ENCODE results near the gene MBD6. TPM values are rescaled to one million over a fixed set of nuclear protein-coding genes. Genes with fewer than 3 reads are reported as not detected.

MBD6 gene
- total and polyA plus RNA-seq, 2 of the 13 experiments (the other 11 are each of a cell fraction or from before 2014, with no cell fraction given): 4.1 to 5.9 TPM

DNA sequence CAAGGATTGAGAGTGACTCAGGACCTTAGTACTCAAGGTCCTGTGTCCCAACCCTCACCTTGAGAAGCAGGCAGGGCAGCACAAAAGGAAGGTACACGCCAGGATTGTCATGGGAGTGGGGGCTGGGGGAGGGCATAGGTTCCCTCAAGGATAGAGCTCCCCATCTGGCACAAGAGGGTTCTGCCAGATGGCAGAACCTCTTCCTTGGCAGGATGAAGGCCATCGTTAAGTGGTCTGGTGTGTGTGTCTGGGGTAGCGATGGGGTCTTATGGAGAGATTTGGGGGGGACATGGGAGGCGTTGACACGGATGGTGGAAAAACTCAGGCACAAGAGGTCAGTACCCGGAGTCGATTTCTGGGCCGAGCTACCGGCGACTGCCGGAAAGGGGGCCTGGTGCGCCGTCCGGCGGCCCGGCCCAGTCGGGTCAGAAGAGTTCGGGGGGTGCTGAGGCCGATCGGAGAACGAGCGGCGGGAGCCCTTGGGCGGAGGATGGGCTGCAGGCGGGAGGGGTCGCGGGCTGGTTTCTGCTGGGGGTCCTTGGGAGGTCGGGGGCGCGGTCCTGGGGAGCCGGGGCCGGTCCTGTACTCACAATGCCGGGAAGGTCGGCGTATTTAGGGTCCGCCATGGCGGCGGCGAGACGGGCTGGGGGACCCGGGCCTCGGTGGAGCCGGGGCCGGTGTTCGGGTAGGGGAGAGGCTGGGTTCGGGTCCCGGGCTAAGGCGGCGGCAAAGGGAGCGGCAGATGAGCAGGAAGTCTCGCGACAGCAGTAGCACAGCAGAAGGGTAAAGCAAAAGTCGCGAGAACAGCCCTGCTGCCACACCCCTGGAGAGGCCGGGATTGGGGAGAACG, 24.0 kb downstream of the MBD6 start, which contains the start of gene DCTN2 (continued):
- TF ChIP-seq, protein P1, sequence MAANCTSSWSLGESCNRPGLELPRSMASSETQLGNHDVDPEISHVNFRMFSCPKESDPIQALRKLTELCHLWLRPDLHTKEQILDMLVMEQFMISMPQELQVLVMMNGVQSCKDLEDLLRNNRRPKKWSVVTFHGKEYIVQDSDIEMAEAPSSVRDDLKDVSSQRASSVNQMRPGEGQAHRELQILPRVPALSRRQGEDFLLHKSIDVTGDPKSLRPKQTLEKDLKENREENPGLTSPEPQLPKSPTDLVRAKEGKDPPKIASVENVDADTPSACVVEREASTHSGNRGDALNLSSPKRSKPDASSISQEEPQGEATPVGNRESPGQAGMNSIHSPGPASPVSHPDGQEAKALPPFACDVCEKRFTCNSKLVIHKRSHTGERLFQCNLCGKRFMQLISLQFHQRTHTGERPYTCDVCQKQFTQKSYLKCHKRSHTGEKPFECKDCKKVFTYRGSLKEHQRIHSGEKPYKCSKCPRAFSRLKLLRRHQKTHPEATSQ (CRISPR knock-in tag; IDR thresholded peaks at IDR 0.05; ENCODE audit: borderline replicate concordance): no peak
- TF ChIP-seq HMGA1 (CRISPR knock-in tag; conservative IDR thresholded peaks at IDR 0.05): no peak
- no peak for TF ChIP-seq ZKSCAN1 (IDR thresholded peaks at IDR 0.05; ENCODE audit: low read length)
- TF ChIP-seq, protein P2, sequence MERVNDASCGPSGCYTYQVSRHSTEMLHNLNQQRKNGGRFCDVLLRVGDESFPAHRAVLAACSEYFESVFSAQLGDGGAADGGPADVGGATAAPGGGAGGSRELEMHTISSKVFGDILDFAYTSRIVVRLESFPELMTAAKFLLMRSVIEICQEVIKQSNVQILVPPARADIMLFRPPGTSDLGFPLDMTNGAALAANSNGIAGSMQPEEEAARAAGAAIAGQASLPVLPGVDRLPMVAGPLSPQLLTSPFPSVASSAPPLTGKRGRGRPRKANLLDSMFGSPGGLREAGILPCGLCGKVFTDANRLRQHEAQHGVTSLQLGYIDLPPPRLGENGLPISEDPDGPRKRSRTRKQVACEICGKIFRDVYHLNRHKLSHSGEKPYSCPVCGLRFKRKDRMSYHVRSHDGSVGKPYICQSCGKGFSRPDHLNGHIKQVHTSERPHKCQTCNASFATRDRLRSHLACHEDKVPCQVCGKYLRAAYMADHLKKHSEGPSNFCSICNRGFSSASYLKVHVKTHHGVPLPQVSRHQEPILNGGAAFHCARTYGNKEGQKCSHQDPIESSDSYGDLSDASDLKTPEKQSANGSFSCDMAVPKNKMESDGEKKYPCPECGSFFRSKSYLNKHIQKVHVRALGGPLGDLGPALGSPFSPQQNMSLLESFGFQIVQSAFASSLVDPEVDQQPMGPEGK (CRISPR knock-in tag; IDR thresholded peaks at IDR 0.05): no peak
- TF ChIP-seq, protein P3, sequence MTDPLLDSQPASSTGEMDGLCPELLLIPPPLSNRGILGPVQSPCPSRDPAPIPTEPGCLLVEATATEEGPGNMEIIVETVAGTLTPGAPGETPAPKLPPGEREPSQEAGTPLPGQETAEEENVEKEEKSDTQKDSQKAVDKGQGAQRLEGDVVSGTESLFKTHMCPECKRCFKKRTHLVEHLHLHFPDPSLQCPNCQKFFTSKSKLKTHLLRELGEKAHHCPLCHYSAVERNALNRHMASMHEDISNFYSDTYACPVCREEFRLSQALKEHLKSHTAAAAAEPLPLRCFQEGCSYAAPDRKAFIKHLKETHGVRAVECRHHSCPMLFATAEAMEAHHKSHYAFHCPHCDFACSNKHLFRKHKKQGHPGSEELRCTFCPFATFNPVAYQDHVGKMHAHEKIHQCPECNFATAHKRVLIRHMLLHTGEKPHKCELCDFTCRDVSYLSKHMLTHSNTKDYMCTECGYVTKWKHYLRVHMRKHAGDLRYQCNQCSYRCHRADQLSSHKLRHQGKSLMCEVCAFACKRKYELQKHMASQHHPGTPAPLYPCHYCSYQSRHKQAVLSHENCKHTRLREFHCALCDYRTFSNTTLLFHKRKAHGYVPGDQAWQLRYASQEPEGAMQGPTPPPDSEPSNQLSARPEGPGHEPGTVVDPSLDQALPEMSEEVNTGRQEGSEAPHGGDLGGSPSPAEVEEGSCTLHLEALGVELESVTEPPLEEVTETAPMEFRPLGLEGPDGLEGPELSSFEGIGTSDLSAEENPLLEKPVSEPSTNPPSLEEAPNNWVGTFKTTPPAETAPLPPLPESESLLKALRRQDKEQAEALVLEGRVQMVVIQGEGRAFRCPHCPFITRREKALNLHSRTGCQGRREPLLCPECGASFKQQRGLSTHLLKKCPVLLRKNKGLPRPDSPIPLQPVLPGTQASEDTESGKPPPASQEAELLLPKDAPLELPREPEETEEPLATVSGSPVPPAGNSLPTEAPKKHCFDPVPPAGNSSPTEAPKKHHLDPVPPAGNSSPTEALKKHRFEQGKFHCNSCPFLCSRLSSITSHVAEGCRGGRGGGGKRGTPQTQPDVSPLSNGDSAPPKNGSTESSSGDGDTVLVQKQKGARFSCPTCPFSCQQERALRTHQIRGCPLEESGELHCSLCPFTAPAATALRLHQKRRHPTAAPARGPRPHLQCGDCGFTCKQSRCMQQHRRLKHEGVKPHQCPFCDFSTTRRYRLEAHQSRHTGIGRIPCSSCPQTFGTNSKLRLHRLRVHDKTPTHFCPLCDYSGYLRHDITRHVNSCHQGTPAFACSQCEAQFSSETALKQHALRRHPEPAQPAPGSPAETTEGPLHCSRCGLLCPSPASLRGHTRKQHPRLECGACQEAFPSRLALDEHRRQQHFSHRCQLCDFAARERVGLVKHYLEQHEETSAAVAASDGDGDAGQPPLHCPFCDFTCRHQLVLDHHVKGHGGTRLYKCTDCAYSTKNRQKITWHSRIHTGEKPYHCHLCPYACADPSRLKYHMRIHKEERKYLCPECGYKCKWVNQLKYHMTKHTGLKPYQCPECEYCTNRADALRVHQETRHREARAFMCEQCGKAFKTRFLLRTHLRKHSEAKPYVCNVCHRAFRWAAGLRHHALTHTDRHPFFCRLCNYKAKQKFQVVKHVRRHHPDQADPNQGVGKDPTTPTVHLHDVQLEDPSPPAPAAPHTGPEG (CRISPR knock-in tag; IDR thresholded peaks at IDR 0.05): no peak
- TF ChIP-seq PITX1 (CRISPR knock-in tag; IDR thresholded peaks at IDR 0.05): no peak
- TF ChIP-seq, protein P4, sequence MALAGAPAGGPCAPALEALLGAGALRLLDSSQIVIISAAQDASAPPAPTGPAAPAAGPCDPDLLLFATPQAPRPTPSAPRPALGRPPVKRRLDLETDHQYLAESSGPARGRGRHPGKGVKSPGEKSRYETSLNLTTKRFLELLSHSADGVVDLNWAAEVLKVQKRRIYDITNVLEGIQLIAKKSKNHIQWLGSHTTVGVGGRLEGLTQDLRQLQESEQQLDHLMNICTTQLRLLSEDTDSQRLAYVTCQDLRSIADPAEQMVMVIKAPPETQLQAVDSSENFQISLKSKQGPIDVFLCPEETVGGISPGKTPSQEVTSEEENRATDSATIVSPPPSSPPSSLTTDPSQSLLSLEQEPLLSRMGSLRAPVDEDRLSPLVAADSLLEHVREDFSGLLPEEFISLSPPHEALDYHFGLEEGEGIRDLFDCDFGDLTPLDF (CRISPR knock-in tag; IDR thresholded peaks at IDR 0.05): no peak
- TF ChIP-seq FOXC1 (CRISPR knock-in tag; IDR thresholded peaks at IDR 0.05; ENCODE audit: borderline replicate concordance): no peak
- TF ChIP-seq, protein P5, sequence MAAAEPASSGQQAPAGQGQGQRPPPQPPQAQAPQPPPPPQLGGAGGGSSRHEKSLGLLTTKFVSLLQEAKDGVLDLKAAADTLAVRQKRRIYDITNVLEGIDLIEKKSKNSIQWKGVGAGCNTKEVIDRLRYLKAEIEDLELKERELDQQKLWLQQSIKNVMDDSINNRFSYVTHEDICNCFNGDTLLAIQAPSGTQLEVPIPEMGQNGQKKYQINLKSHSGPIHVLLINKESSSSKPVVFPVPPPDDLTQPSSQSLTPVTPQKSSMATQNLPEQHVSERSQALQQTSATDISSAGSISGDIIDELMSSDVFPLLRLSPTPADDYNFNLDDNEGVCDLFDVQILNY (CRISPR knock-in tag; conservative IDR thresholded peaks at IDR 0.05): no peak
- TF ChIP-seq KLF9 (CRISPR knock-in tag; IDR thresholded peaks at IDR 0.05; ENCODE audit: low read depth): no peak
- no peak for TF ChIP-seq ZNF282 (IDR thresholded peaks at IDR 0.05; ENCODE audit: partially characterized antibody)
- TF ChIP-seq, protein P6, sequence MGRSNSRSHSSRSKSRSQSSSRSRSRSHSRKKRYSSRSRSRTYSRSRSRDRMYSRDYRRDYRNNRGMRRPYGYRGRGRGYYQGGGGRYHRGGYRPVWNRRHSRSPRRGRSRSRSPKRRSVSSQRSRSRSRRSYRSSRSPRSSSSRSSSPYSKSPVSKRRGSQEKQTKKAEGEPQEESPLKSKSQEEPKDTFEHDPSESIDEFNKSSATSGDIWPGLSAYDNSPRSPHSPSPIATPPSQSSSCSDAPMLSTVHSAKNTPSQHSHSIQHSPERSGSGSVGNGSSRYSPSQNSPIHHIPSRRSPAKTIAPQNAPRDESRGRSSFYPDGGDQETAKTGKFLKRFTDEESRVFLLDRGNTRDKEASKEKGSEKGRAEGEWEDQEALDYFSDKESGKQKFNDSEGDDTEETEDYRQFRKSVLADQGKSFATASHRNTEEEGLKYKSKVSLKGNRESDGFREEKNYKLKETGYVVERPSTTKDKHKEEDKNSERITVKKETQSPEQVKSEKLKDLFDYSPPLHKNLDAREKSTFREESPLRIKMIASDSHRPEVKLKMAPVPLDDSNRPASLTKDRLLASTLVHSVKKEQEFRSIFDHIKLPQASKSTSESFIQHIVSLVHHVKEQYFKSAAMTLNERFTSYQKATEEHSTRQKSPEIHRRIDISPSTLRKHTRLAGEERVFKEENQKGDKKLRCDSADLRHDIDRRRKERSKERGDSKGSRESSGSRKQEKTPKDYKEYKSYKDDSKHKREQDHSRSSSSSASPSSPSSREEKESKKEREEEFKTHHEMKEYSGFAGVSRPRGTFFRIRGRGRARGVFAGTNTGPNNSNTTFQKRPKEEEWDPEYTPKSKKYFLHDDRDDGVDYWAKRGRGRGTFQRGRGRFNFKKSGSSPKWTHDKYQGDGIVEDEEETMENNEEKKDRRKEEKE (IDR thresholded peaks at IDR 0.05): no peak

Data from HepG2 (cell line).